GM10266 (cell line): ENCODE results near the gene MGRN1.

Source experiments
- DNase-seq: peaks from one replicate; pipeline ENCODE4 v3.0.0; 2012; ENCODE audit errors: extremely low spot score
- TF ChIP-seq, protein P1 (sequence below): IDR thresholded peaks from 2 replicates; pipeline ENCODE4 v1.5.1; 2012; ENCODE audit warnings: mild to moderate bottlenecking, low read depth; ENCODE audit not compliant: control insufficient read depth, insufficient read depth; ENCODE audit errors: missing control alignments

The MGRN1 gene

DNA sequence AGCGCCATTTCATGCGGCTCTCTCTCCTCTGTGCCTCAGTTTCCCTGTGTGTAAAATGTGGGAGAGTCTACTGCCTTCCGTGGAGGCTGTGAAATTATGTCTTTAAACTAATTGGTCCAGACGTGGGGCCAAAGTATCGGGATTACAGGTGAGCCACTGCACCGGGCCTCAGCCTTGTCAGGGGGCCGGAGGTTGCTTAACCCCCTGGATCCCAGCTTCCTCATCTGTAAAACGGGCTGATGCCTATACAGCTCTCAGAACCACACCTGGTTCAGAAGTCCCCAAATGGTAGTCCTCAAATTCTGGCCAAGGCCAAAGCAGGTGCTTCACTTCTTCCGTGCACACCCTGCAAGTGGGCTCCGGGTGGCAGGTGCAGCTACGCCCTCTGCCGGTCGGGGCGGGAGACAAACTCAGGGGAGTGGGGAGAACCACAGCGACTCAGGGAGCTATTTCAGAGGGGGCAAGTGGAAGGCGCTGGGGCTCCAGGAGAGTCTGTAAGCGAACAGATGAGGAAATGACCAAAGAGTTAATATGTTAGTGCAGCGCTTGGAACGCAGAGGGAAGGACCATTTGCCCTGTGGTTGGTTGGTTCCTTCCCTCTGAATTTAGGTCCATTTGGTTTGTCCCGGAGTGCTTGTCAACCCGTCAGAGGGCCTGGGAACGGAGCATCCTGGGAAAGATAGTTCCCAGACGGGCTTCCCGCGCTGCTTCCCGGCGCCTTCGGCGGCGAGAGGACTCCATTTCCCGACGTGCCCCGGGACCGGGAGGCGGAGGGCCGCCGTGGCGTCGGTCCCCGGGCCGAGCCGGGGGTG lies at the start of gene MGRN1:
Gene MGRN1, plus strand, starts transcription at position 812 of the 812 bp plus-strand sequence. CDS start 135 bp downstream, outside the sequence.
- TF ChIP-seq, protein P1, sequence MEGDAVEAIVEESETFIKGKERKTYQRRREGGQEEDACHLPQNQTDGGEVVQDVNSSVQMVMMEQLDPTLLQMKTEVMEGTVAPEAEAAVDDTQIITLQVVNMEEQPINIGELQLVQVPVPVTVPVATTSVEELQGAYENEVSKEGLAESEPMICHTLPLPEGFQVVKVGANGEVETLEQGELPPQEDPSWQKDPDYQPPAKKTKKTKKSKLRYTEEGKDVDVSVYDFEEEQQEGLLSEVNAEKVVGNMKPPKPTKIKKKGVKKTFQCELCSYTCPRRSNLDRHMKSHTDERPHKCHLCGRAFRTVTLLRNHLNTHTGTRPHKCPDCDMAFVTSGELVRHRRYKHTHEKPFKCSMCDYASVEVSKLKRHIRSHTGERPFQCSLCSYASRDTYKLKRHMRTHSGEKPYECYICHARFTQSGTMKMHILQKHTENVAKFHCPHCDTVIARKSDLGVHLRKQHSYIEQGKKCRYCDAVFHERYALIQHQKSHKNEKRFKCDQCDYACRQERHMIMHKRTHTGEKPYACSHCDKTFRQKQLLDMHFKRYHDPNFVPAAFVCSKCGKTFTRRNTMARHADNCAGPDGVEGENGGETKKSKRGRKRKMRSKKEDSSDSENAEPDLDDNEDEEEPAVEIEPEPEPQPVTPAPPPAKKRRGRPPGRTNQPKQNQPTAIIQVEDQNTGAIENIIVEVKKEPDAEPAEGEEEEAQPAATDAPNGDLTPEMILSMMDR: peak; percentile 94
- DNase-seq: peak; percentile 95

DNA sequence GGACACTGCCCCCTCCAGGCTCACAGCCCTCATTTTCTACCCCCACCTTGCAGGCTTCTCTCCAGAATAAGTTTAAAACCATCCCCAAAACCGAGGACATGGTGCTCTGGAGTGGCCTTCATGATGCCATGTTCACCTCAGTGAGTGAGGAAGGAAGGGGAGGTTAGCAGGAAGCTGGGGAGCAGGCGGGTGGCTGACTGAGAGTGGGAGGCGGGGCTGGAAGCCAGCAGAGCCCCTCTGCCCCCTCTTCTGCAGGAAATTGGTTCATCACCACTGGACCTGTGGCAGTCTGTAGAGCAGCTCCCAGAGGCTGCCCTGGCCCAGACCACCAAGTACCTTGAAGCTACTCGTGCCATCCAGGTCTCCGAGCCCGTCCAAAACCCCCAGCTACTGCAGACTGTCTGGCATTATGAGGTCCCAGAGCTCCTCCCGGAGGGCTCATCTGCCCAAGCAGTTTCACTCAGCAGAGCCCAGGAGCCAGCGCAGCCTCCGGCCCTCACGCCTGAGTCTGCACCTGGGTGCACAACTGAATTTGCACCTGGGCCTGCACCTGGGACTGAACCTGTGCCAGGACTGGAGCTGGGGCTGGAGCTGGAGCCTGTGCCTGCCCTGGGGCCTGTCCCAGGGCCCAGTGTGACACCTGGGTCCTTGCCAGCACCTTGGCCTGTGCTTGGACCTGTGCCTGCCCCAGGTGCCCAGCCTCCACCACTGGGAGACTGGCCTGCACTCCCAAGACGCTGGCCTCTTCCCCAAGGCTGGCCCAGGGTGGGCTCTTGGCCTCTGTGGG lies 49.5 kb upstream of the MGRN1 start:
- TF ChIP-seq, protein P1: no peak

DNA sequence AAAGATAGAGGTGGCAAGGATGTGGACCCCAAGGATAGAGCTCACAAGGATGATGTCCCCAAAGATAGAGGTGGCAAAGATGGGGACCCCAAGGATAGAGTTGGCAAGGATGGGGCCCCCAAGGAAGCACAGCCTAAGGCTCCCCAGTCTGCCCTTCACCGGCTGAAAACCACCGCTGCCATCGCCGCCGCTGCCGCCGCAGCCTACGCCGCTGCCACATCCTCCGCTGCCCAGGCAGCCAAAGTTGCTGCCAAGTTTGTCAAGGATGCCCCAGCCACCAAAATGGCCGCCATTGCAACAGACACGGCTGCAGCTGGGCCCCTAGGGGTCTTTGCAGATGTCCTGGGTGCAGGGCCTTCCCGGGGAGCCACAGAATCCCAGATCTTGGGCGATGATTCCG lies 48.6 kb upstream of the MGRN1 start:
- TF ChIP-seq, protein P1: no peak
- DNase-seq: no peak

More for the DNA sequence above, 49.5 kb upstream of the MGRN1 start:
- no peak for DNase-seq

DNA sequence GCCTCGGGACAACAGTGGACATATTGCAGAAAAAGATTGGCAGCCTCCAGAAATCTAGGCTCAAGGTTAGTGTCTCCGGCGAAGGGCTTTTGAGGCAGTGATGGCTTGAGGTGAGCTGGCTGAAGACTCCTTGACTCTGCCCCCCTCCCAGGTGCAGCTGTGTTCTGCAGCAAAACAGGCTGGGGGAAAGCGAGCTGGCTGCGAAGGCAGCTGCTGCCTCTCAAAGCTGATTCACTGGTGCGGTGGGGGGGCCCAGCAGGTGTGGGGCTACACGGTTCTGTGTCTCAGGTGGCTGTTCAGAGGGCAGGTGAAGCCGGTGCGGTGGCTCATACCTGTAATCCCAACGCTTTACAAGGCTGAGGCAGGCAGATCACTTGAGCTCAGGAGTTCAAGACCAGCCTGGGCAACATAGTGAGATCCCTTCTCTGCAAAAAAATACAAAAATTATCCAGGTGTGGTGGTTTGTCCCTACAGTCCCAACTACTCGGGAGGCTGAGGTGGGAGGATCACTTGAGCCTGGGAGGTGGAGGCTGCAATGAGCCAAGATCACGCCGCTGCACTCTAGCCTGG lies 45.6 kb upstream of the MGRN1 start:
- TF ChIP-seq, protein P1: no peak
- DNase-seq: no peak

DNA sequence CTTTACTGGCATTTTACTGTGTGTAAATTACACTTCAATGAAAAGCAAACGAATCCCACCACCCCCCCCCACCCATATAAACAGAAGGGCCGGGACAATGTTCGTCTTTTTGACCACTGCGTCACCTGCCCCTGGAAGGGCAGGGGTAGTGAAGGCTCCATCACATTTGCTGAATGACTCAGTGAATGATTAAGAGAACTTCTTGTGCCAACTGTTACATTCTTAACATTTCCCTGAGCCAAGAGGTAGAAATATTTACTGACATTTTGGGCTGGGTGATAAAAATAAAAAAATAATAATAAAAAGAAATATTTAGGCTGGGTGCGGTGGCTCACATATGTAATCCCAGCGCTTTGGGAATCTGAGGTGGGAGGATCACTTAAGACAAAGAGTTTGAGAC lies 44.4 kb upstream of the MGRN1 start:
- DNase-seq: no peak
- TF ChIP-seq, protein P1: no peak

DNA sequence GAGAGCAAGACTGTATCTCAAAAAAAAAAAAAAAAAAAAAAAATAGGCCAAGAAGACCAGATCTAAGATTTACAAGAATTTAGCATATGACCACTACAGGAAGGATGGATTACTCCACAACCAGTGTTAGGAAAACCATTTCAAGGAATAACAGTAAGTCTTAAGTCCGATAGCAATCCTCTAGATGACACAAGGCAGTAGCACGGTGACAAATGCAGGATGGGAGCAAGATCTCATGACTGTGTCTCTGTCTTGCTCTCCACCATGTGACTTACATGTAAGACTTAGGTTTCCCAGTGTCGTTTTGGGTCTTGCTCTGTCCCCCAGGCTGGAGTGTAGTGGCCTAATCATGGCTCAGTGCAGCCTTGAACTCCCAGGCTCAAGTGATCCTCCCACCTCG lies 40.7 kb upstream of the MGRN1 start:
- TF ChIP-seq, protein P1: no peak
- no peak for DNase-seq
